K562 (cell line): ENCODE measurements around the gene HAUS5. TPM values are rescaled to one million over a fixed set of nuclear protein-coding genes. Genes with fewer than 3 reads are reported as not detected.

Experiments
- ATF7 ChIP-seq: fragments of 450-650 bp; IDR thresholded peaks from 2 replicates; pipeline ENCODE4 v1.7.1; 2014; ENCODE audit warnings: mild to moderate bottlenecking, moderate library complexity
- CREB1 ChIP-seq, 2 experiments: sonication (generic) in 1 of 2; formaldehyde crosslinking in 1 of 2; IDR thresholded peaks; 2 replicates each; pipeline versions ENCODE4 v1.6.1 to v1.8.0; 2012 to 2022; ENCODE audit warnings: inconsistent platforms in 1 of 2, mild to moderate bottlenecking in 1 of 2, missing genetic modification reagents in 1 of 2, moderate library complexity in 1 of 2
- ETV5 ChIP-seq: sonication (generic); formaldehyde crosslinking; IDR thresholded peaks from 2 replicates; pipeline ENCODE4 v1.4.0; 2020; ENCODE audit warnings: low read depth, mild to moderate bottlenecking, missing genetic modification reagents
- FIP1L1 ChIP-seq: fragments of 200-400 bp; formaldehyde crosslinking; IDR thresholded peaks from 2 replicates; pipeline ENCODE4 v1.6.1; 2018; ENCODE audit warnings: mild to moderate bottlenecking, low read depth, low read length; ENCODE audit not compliant: poor library complexity, severe bottlenecking
- JUN ChIP-seq, 2 experiments: sonication (generic) in 1 of 2; formaldehyde crosslinking in 1 of 2; IDR thresholded peaks; 2 replicates each; pipeline versions ENCODE4 v1.6.1 to v1.8.0; 2012 to 2022; ENCODE audit warnings: borderline replicate concordance in 2 of 2, mild to moderate bottlenecking in 2 of 2, improper control_type of control experiment in 1 of 2, low read depth in 1 of 2, low read length in 1 of 2, missing genetic modification reagents in 1 of 2
- LCOR ChIP-seq: sonication (generic); formaldehyde crosslinking; IDR thresholded peaks from 2 replicates; pipeline ENCODE4 v1.8.0; 2022; ENCODE audit warnings: mild to moderate bottlenecking, missing genetic modification reagents
- MYC ChIP-seq, 2 experiments: fragments of 250-450 bp in 1 of 2; sonication (Bioruptor Pico) in 1 of 2; IDR thresholded peaks; 2 replicates each; pipeline versions ENCODE4 v1.5.1 to v1.6.1; 2012 to 2021; ENCODE audit warnings: low read depth in 2 of 2, borderline replicate concordance in 1 of 2, improper control_type of control experiment in 1 of 2, low read length in 1 of 2, mild to moderate bottlenecking in 1 of 2, moderate library complexity in 1 of 2
- NFRKB ChIP-seq: fragments of 450-650 bp; IDR thresholded peaks from 2 replicates; pipeline ENCODE4 v1.6.1; 2016; ENCODE audit warnings: low read depth
- NR2C2 ChIP-seq, 2 experiments: fragments of 200-800 bp in 1 of 2; sonication (Bioruptor generic) in 1 of 2; sonication (generic) in 1 of 2; formaldehyde crosslinking in 1 of 2; IDR thresholded peaks; 2 replicates each; pipeline versions ENCODE4 v1.6.1 to v1.8.0; 2016 to 2022; ENCODE audit warnings: mild to moderate bottlenecking in 1 of 2, missing compliant biosample characterization in 1 of 2, missing genetic modification characterization in 1 of 2, missing genetic modification reagents in 1 of 2
- RBM22 ChIP-seq: fragments of 200-400 bp; formaldehyde crosslinking; IDR thresholded peaks from 2 replicates; pipeline ENCODE4 v1.6.1; 2018; ENCODE audit warnings: low read length, low read depth; ENCODE audit not compliant: poor library complexity, severe bottlenecking
- ZKSCAN1 ChIP-seq: fragments of 150-350 bp; IDR thresholded peaks from 2 replicates; pipeline ENCODE4 v1.6.1; 2016; ENCODE audit warnings: low read depth, low read length
- ZNF431 ChIP-seq: sonication (generic); formaldehyde crosslinking; IDR thresholded peaks from 2 replicates; pipeline ENCODE4 v1.8.0; 2022; ENCODE audit warnings: mild to moderate bottlenecking, missing genetic modification reagents
- ZSCAN29 ChIP-seq: fragments of 450-650 bp; IDR thresholded peaks from 2 replicates; pipeline ENCODE4 v1.6.1; 2017
- ZZZ3 ChIP-seq: fragments of 450-650 bp; IDR thresholded peaks from 2 replicates; pipeline ENCODE4 v1.6.1; 2016; ENCODE audit warnings: antibody characterized with exemption, mild to moderate bottlenecking, moderate library complexity
- polyA plus RNA-seq, 8 experiments: library from polyadenylated mRNA; depleted of rRNA in 4 of 8; stranded (reverse) in 5 of 8; unstranded in 3 of 8; fragments of >200 nt; fragmentation: Nextera tagmentation in 2 of 8; fragmentation: Illumina TruSeq in 1 of 8; extraction: Ambion mirVana in 2 of 8; extraction: Trizol in 1 of 8; gene quantifications; 2 replicates each; pipeline versions ENCODE4 v1.2.1 to v1.2.3, GENCODE V29; 2011 to 2014; ENCODE audit warnings: inconsistent platforms in 1 of 8, missing spikeins in 1 of 8
- total RNA-seq, 7 experiments: library from RNA; depleted of rRNA in 6 of 7; stranded (reverse); fragments of >200 nt in 6 of 7; fragmentation: Illumina TruSeq in 2 of 7; extraction: Trizol in 2 of 7; gene quantifications; 2 replicates each; pipeline versions ENCODE4 v1.2.1 to v1.2.3, GENCODE V29; 2011 to 2021; ENCODE audit warnings: low replicate concordance in 1 of 7
- TF ChIP-seq, protein P1 (sequence below): fragments of 450-650 bp; IDR thresholded peaks from 2 replicates; pipeline ENCODE4 v1.6.1; 2016; ENCODE audit warnings: low read depth
- TF ChIP-seq, protein P2 (sequence below), 2 experiments: fragments of 450-650 bp; IDR thresholded peaks; 2 replicates each; pipeline ENCODE4 v1.6.1; 2016

Gene HAUS5
- total and polyA plus RNA-seq, 9 of the 15 experiments (the other 6 are each of a cell fraction or from before 2014, with no cell fraction given) = 3.5 to 41.3 (median 14.2) TPM

DNA sequence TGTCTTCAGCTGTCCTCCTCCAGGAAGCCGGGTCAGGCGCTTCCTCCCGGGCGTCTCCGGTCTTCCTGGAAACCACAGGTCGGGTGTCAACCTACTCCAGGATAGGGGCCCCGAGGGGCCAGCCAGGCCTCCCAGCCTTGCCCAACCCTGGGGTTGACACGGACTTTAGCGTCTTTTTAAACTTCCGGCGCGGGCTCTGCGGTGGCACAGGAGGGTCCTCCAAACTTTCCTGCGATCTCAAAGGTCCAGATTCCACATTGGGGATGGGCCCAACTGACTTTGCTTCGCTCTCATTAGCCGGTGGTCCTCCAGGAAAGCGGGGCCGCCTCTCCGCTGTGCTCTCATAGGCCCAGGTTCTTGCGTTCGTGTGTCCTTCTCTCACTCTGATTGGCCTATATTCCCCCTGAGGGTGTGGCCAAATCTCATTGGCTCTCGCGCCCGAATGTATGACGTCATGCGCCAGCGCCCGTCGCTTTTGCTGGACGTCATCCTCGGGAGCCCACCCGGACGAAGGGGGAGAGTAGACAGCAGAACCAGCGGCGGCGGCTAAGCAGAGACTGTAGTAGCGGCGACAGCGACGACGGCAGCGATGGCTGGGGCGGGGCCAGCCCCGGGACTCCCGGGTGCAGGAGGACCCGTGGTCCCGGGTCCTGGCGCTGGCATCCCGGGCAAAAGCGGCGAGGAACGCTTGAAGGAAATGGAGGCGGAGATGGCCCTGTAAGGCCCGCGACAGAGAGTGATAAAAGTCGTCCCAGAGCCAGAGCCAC lies 16.2 kb downstream of the HAUS5 start, which contains the start of gene RBM42 (continued):
- TF ChIP-seq MYC (IDR thresholded peaks at IDR 0.05; ENCODE audit: low read depth, low read length) (peak; percentile 50; the same call in 1 of the 2 replicates), MYC (CRISPR knock-in tag; IDR thresholded peaks at IDR 0.05; ENCODE audit: borderline replicate concordance, low read depth) (0 out of 2 replicates have a peak, but pooled peaks have one; percentile 36), RBM22 (peak; percentile 39), ZNF431 (no peak), FIP1L1 (no peak), ETV5 (peak; percentile 74; the same call in 1 of the 2 replicates), LCOR (CRISPR knock-in tag) (peak; percentile 53), ZZZ3 (peak; percentile 73), NFRKB (peak; percentile 86), CREB1 (IDR thresholded peaks at IDR 0.05) (peak; percentile 100), CREB1 (CRISPR knock-in tag; IDR thresholded peaks at IDR 0.05) (peak; percentile 100), ZKSCAN1 (0 out of 2 replicates have a peak, but pooled peaks have one; percentile 70), ZSCAN29 (no peak), ATF7 (peak; percentile 100), JUN (IDR thresholded peaks at IDR 0.05; ENCODE audit: borderline replicate concordance, low read depth, low read length) (peak; percentile 99), JUN (CRISPR knock-in tag; IDR thresholded peaks at IDR 0.05; ENCODE audit: borderline replicate concordance) (no peak), NR2C2 (CRISPR knock-in tag; IDR thresholded peaks at IDR 0.05) (no peak), NR2C2 (tag; IDR thresholded peaks at IDR 0.05) (peak; percentile 67)
- TF ChIP-seq, protein P1, sequence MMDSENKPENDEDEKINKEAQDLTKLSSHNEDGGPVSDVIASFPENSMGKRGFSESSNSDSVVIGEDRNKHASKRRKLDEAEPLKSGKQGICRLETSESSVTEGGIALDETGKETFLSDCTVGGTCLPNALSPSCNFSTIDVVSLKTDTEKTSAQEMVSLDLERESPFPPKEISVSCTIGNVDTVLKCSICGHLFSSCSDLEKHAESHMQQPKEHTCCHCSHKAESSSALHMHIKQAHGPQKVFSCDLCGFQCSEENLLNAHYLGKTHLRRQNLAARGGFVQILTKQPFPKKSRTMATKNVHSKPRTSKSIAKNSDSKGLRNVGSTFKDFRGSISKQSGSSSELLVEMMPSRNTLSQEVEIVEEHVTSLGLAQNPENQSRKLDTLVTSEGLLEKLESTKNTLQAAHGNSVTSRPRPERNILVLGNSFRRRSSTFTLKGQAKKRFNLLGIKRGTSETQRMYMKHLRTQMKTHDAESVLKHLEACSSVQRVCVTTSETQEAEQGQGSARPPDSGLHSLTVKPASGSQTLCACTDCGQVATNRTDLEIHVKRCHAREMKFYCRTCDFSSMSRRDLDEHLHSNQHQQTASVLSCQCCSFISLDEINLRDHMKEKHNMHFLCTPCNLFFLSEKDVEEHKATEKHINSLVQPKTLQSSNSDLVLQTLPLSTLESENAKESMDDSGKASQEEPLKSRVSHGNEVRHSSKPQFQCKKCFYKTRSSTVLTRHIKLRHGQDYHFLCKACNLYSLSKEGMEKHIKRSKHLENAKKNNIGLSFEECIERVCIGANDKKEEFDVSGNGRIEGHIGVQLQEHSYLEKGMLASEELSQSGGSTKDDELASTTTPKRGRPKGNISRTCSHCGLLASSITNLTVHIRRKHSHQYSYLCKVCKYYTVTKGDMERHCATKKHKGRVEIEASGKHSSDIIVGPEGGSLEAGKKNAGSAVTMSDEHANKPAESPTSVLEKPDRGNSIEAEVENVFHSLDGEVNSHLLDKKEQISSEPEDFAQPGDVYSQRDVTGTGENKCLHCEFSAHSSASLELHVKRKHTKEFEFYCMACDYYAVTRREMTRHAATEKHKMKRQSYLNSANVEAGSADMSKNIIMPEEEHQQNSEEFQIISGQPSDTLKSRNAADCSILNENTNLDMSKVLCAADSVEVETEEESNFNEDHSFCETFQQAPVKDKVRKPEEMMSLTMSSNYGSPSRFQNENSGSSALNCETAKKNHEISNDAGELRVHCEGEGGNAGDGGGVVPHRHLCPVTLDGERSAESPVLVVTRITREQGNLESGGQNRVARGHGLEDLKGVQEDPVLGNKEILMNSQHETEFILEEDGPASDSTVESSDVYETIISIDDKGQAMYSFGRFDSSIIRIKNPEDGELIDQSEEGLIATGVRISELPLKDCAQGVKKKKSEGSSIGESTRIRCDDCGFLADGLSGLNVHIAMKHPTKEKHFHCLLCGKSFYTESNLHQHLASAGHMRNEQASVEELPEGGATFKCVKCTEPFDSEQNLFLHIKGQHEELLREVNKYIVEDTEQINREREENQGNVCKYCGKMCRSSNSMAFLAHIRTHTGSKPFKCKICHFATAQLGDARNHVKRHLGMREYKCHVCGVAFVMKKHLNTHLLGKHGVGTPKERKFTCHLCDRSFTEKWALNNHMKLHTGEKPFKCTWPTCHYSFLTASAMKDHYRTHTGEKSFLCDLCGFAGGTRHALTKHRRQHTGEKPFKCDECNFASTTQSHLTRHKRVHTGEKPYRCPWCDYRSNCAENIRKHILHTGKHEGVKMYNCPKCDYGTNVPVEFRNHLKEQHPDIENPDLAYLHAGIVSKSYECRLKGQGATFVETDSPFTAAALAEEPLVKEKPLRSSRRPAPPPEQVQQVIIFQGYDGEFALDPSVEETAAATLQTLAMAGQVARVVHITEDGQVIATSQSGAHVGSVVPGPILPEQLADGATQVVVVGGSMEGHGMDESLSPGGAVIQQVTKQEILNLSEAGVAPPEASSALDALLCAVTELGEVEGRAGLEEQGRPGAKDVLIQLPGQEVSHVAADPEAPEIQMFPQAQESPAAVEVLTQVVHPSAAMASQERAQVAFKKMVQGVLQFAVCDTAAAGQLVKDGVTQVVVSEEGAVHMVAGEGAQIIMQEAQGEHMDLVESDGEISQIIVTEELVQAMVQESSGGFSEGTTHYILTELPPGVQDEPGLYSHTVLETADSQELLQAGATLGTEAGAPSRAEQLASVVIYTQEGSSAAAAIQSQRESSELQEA = 0 out of 2 replicates have a peak, but pooled peaks have one; percentile 22
- TF ChIP-seq, protein P2, sequence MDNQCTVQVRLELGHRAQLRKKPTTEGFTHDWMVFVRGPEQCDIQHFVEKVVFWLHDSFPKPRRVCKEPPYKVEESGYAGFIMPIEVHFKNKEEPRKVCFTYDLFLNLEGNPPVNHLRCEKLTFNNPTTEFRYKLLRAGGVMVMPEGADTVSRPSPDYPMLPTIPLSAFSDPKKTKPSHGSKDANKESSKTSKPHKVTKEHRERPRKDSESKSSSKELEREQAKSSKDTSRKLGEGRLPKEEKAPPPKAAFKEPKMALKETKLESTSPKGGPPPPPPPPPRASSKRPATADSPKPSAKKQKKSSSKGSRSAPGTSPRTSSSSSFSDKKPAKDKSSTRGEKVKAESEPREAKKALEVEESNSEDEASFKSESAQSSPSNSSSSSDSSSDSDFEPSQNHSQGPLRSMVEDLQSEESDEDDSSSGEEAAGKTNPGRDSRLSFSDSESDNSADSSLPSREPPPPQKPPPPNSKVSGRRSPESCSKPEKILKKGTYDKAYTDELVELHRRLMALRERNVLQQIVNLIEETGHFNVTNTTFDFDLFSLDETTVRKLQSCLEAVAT (IDR thresholded peaks at IDR 0.05) = peak in 1 of 2 experiments; percentile 100; a peak in 2 of 4 replicates
